Neural progenitor cell (in vitro differentiated cells): ENCODE measurements around the gene FNTB. TPM values are rescaled to one million over a fixed set of nuclear protein-coding genes. Genes with fewer than 3 reads are reported as not detected.

Experiments used
- DNase-seq: peaks from one replicate; pipeline ENCODE4 v3.0.0-alpha.2; 2016; ENCODE audit warnings: low spot score
- H2AFZ ChIP-seq: fragments of 200-600 bp; sonication (generic); replicated peaks from 2 replicates; pipeline ENCODE4 v1.6.1; 2016; ENCODE audit warnings: antibody characterized with exemption
- H3F3A ChIP-seq: fragments of 200-600 bp; sonication (generic); 2 replicates; pipeline ENCODE4 v1.6.1; 2016; ENCODE audit warnings: antibody characterized with exemption, low read depth
- H3K27ac ChIP-seq: fragments of 200-600 bp; sonication (generic); 2 replicates; pipeline ENCODE4 v1.5.1; 2016; ENCODE audit warnings: mild to moderate bottlenecking
- H3K27me3 ChIP-seq: fragments of 200-600 bp; sonication (generic); 2 replicates; pipeline ENCODE4 v1.6.1; 2016; ENCODE audit warnings: mild to moderate bottlenecking, moderate library complexity
- H3K36me3 ChIP-seq: fragments of 200-600 bp; sonication (generic); 2 replicates; pipeline ENCODE4 v1.5.1; 2016
- H3K4me1 ChIP-seq: fragments of 200-600 bp; sonication (generic); 2 replicates; pipeline ENCODE4 v1.6.1; 2016; ENCODE audit warnings: mixed run types
- H3K4me2 ChIP-seq: fragments of 200-600 bp; sonication (generic); 2 replicates; pipeline ENCODE4 v1.6.1; 2016
- H3K4me3 ChIP-seq: fragments of 200-600 bp; sonication (generic); 2 replicates; pipeline ENCODE4 v1.5.1; 2016
- H3K79me2 ChIP-seq: fragments of 200-600 bp; sonication (generic); 2 replicates; pipeline ENCODE4 v1.6.1; 2016; ENCODE audit warnings: low read depth
- H3K9ac ChIP-seq: fragments of 200-600 bp; sonication (generic); 2 replicates; pipeline ENCODE4 v1.6.1; 2016
- H3K9me3 ChIP-seq: fragments of 200-600 bp; sonication (generic); 2 replicates; pipeline ENCODE4 v1.5.1; 2016; ENCODE audit warnings: low read depth
- H4K20me1 ChIP-seq: fragments of 200-600 bp; sonication (generic); 2 replicates; pipeline ENCODE4 v1.6.1; 2016; ENCODE audit warnings: low read depth
- H3K27ac Mint-ChIP-seq: 3 replicates; pipeline ENCODE4 v1.8.0; 2021; ENCODE audit warnings: mixed read lengths
- H3K27me3 Mint-ChIP-seq: 2 replicates; pipeline ENCODE4 v1.8.0; 2022; ENCODE audit warnings: low read depth, mild to moderate bottlenecking, inconsistent platforms, moderate library complexity, mixed read lengths; ENCODE audit not compliant: insufficient read depth
- H3K36me3 Mint-ChIP-seq: 3 replicates; pipeline ENCODE4 v1.8.0; 2021; ENCODE audit warnings: mixed read lengths
- H3K4me1 Mint-ChIP-seq: 3 replicates; pipeline ENCODE4 v1.8.0; 2021; ENCODE audit warnings: mixed read lengths
- H3K4me3 Mint-ChIP-seq: 3 replicates; pipeline ENCODE4 v1.8.0; 2021; ENCODE audit warnings: mild to moderate bottlenecking, moderate library complexity, mixed read lengths
- H3K9me3 Mint-ChIP-seq: 3 replicates; pipeline ENCODE4 v1.8.0; 2020; ENCODE audit warnings: mixed read lengths
- CTCF ChIP-seq: fragments of 200-600 bp; sonication (generic); IDR thresholded peaks from 2 replicates; pipeline ENCODE4 v1.5.1; 2017; ENCODE audit warnings: antibody characterized with exemption, mild to moderate bottlenecking
- EZH2 ChIP-seq: fragments of 200-600 bp; sonication (generic); IDR thresholded peaks from 2 replicates; pipeline ENCODE4 v1.6.1; 2017; ENCODE audit warnings: antibody characterized with exemption, mild to moderate bottlenecking, moderate library complexity
- EZH2phosphoT487 ChIP-seq: fragments of 200-600 bp; sonication (generic); IDR thresholded peaks from 2 replicates; pipeline ENCODE4 v1.6.1; 2017; ENCODE audit warnings: antibody characterized with exemption
- total RNA-seq: library from RNA; depleted of rRNA; stranded (reverse); fragments of >200 nt; gene quantifications from 2 replicates; pipeline ENCODE4 v1.2.3, GENCODE V29; 2015; ENCODE audit warnings: low replicate concordance

FNTB gene
- total RNA-seq, 1 donor from 2014 or later, result 8.0 TPM

GRCh38 chr14:65053466-65053865 is 66.8 kb downstream of the FNTB start:
- Mint-ChIP-seq H3K27ac (no peak overlapping the region), H3K36me3 (peaks cover 10% of the 10 kb centered on the region), H3K9me3 (no peaks in the 10 kb centered on the region), H3K4me1 (no peaks in the 10 kb centered on the region), H3K4me3 (no peak overlapping the region), H3K27me3 (peaks cover 2% of the 10 kb centered on the region)
- TF ChIP-seq EZH2phosphoT487 (no peak), EZH2 (no peak), CTCF (no peak)
- no peaks in the 10 kb centered on the region for H3K36me3 ChIP-seq
- no peaks in the 10 kb centered on the region for H3K79me2 ChIP-seq
- H4K20me1 ChIP-seq, result no peaks in the 10 kb centered on the region
- no peak overlapping the region for H3K27ac ChIP-seq
- H3K4me3 ChIP-seq, result no peak overlapping the region
- no peaks in the 10 kb centered on the region for H3K4me1 ChIP-seq
- H3K9ac ChIP-seq, result no peak overlapping the region
- no peaks in the 10 kb centered on the region for H3K27me3 ChIP-seq
- H3K4me2 ChIP-seq, result no peak overlapping the region
- DNase-seq, result no peak
- no peak overlapping the region for H2AFZ ChIP-seq
- H3K9me3 ChIP-seq, result no peaks in the 10 kb centered on the region
- no peaks in the 10 kb centered on the region for H3F3A ChIP-seq

GRCh38 chr14:65054471-65055085 is 67.9 kb downstream of the FNTB start:
- H3K4me1 Mint-ChIP-seq, result no peaks in the 10 kb centered on the region
- no peak for DNase-seq
- no peaks in the 10 kb centered on the region for H3K27me3 ChIP-seq
- H3K27me3 Mint-ChIP-seq, result peaks cover 2% of the 10 kb centered on the region
- no peaks in the 10 kb centered on the region for H3K9me3 Mint-ChIP-seq
- H3K9ac ChIP-seq, result no peak overlapping the region
- no peak for TF ChIP-seq EZH2phosphoT487
- TF ChIP-seq EZH2, result no peak
- no peak for TF ChIP-seq CTCF
- no peak overlapping the region for H2AFZ ChIP-seq
- H3K4me2 ChIP-seq, result no peak overlapping the region
- no peaks in the 10 kb centered on the region for H3K4me1 ChIP-seq
- no peaks in the 10 kb centered on the region for H3K36me3 ChIP-seq
- H3K4me3 ChIP-seq, result no peak overlapping the region
- no peaks in the 10 kb centered on the region for H3K79me2 ChIP-seq
- H3K36me3 Mint-ChIP-seq, result peaks cover 10% of the 10 kb centered on the region
- no peaks in the 10 kb centered on the region for H3K9me3 ChIP-seq
- no peaks in the 10 kb centered on the region for H3F3A ChIP-seq
- no peaks in the 10 kb centered on the region for H4K20me1 ChIP-seq
- no peak overlapping the region for H3K27ac Mint-ChIP-seq
- no peak overlapping the region for H3K4me3 Mint-ChIP-seq
- H3K27ac ChIP-seq, result no peak overlapping the region

- Histone ChIP-seq H3K27me3 (no peaks in the 10 kb centered on the region), H3K9ac (no peak overlapping the region), H3K79me2 (no peaks in the 10 kb centered on the region), H3F3A (no peaks in the 10 kb centered on the region), H3K4me2 (no peak overlapping the region), H3K4me1 (no peaks in the 10 kb centered on the region), H3K9me3 (no peaks in the 10 kb centered on the region), H2AFZ (no peak overlapping the region), H4K20me1 (no peaks in the 10 kb centered on the region), H3K36me3 (no peaks in the 10 kb centered on the region), H3K27ac (no peak overlapping the region), H3K4me3 (no peak overlapping the region)
- Mint-ChIP-seq H3K27me3 (peaks cover 2% of the 10 kb centered on the region), H3K27ac (no peak overlapping the region), H3K4me3 (no peak overlapping the region), H3K36me3 (peaks cover 20% of the 10 kb centered on the region), H3K9me3 (no peaks in the 10 kb centered on the region), H3K4me1 (no peaks in the 10 kb centered on the region)
- no peak for DNase-seq
- TF ChIP-seq CTCF (no peak), EZH2 (no peak), EZH2phosphoT487 (no peak)
Measured at GRCh38 chr14:65057695-65058094, 71.0 kb downstream of the FNTB start.
